Cardiac fibroblast (primary cell): ENCODE results near the gene ZDHHC18.
"Not testable (repeated sequence)": the region's sequence is repeated elsewhere in the genome, so short reads cannot be mapped to it uniquely, and the experiment has no call there.

ENCODE experiments used
- DNase-seq, 2 donors: peaks; one replicate each; pipeline versions ENCODE4 v3.0.0 to v3.0.0-alpha.2; 2010; ENCODE audit warnings: low read depth in 2 of 2
- H3K4me3 ChIP-seq, 2 donors: replicated peaks in 1 of 2; 1 replicate in 1 of 2; 2 replicates in 1 of 2; pipeline ENCODE4 v1.5.1; 2011; ENCODE audit warnings: low read depth in 2 of 2, low read length in 2 of 2, mild to moderate bottlenecking in 2 of 2, moderate library complexity in 1 of 2
- TF ChIP-seq, protein P1 (sequence below): IDR thresholded peaks from one replicate; pipeline ENCODE4 v1.5.1; 2011; ENCODE audit warnings: low read depth, mild to moderate bottlenecking, low read length, inconsistent platforms

The ZDHHC18 gene

GRCh38 chr1:26810105-26810504 is 16.4 kb upstream of the ZDHHC18 start:
- not testable (repeated sequence) for H3K4me3 ChIP-seq
- DNase-seq = peak; percentile 75 to 80
- TF ChIP-seq, protein P1, sequence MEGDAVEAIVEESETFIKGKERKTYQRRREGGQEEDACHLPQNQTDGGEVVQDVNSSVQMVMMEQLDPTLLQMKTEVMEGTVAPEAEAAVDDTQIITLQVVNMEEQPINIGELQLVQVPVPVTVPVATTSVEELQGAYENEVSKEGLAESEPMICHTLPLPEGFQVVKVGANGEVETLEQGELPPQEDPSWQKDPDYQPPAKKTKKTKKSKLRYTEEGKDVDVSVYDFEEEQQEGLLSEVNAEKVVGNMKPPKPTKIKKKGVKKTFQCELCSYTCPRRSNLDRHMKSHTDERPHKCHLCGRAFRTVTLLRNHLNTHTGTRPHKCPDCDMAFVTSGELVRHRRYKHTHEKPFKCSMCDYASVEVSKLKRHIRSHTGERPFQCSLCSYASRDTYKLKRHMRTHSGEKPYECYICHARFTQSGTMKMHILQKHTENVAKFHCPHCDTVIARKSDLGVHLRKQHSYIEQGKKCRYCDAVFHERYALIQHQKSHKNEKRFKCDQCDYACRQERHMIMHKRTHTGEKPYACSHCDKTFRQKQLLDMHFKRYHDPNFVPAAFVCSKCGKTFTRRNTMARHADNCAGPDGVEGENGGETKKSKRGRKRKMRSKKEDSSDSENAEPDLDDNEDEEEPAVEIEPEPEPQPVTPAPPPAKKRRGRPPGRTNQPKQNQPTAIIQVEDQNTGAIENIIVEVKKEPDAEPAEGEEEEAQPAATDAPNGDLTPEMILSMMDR = peak; percentile 85

- H3K4me3 ChIP-seq = no peak overlapping the region
- no peak for DNase-seq
- TF ChIP-seq, protein P1 = no peak
These were observed 15.4 kb upstream of the ZDHHC18 start for GRCh38 chr1:26811057-26811456.

DNA sequence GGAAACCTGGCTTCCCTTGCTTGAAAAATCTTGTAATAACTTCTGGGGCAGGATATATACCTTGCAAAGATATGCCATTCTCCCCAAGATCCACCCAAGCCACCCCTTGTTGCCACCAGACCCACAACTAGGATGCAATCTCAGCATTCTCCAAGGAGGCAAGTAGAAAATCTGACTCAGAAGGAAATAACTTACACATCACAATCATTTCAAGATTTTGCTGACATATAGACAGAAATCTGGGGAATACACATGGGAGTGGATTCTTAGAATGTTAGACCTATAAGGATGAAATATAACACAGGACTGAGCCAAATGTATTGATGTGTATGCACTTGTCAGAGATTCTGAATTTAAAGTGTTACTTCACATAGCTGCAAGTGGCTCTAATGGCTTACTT is 14.8 kb upstream of the ZDHHC18 start:
- no peak overlapping the region for H3K4me3 ChIP-seq
- DNase-seq = no peak
- TF ChIP-seq, protein P1 = no peak

GRCh38 chr1:26814377-26814776 is 12.1 kb upstream of the ZDHHC18 start:
- H3K4me3 ChIP-seq = no peak overlapping the region
- TF ChIP-seq, protein P1 = no peak
- DNase-seq = no peak

DNA sequence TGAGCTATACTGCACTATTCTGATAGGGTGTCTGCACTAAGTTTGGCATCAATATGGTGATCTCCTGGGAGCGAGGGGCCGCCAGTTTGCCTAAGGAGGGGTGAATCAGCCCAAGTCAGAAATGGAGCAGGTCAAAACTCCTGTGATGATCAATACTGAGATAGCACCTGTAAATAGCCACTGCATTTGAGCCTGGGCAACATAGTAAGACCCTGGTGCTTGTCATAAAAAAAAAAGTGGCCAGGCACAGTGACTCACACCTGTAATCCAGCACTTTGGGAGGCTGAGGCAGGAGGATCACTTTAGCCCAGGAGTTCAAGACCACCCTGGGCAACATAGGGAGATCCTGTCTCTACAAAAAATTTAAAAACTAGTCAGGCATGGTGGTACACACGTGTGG is 11.6 kb upstream of the ZDHHC18 start:
- no peak overlapping the region for H3K4me3 ChIP-seq
- DNase-seq = no peak
- TF ChIP-seq, protein P1 = no peak

GRCh38 chr1:26820784-26821269 is 5.7 kb upstream of the ZDHHC18 start:
- TF ChIP-seq, protein P1 = no peak
- DNase-seq = no peak
- no peak overlapping the region for H3K4me3 ChIP-seq

- TF ChIP-seq, protein P1 = no peak
- DNase-seq = no peak
- H3K4me3 ChIP-seq = no peak overlapping the region
These were observed 3.6 kb upstream of the ZDHHC18 start for GRCh38 chr1:26822737-26823395.
